ENCODE results near the gene ADARB1.

- no peak for TF ChIP-seq CTCF (conservative IDR thresholded peaks at IDR 0.05; ENCODE audit: low read depth, low read length)
- no peak for TF ChIP-seq EZH2 (IDR thresholded peaks at IDR 0.05; ENCODE audit: borderline replicate concordance, low read depth, low read length, poor library complexity, severe bottlenecking)
Observed at GRCh38 chr21:45122432-45123132, 48.2 kb downstream of the ADARB1 start.
